Astrocyte (in vitro differentiated cells and primary cell): ENCODE measurements around the gene CHKA. TPM values are rescaled to one million over a fixed set of nuclear protein-coding genes. Genes with fewer than 3 reads are reported as not detected.

Source experiments
- DNase-seq: peaks from one replicate; pipeline ENCODE4 v3.0.0-alpha.2; 2010; ENCODE audit warnings: low read depth
- FAIRE-seq: peaks from 2 replicates; lab custom pipeline; 2011; peaks lifted over from hg19 to GRCh38; lab: Jason Lieb, UNC
- H2AFZ ChIP-seq: 2 replicates; pipeline ENCODE4 v1.6.0; 2012; ENCODE audit warnings: low read depth, low read length, inconsistent platforms
- H3K27ac ChIP-seq: 2 replicates; pipeline ENCODE4 v1.5.1; 2011; ENCODE audit warnings: low read depth, low read length, inconsistent platforms
- H3K27me3 ChIP-seq: 2 replicates; pipeline ENCODE4 v1.6.0; 2011; ENCODE audit warnings: low read length, inconsistent platforms; ENCODE audit not compliant: insufficient read depth
- H3K36me3 ChIP-seq: 2 replicates; pipeline ENCODE4 v1.5.1; 2011; ENCODE audit warnings: low read length, inconsistent platforms; ENCODE audit not compliant: insufficient read depth
- H3K4me1 ChIP-seq: 2 replicates; pipeline ENCODE4 v1.5.1; 2011; ENCODE audit warnings: low read length, inconsistent platforms; ENCODE audit not compliant: insufficient read depth
- H3K4me2 ChIP-seq: 2 replicates; pipeline ENCODE4 v1.6.0; 2012; ENCODE audit warnings: low read length, inconsistent platforms
- H3K4me3 ChIP-seq: 2 replicates; pipeline ENCODE4 v1.5.1; 2011; ENCODE audit warnings: low read depth, mild to moderate bottlenecking, low read length, inconsistent platforms; ENCODE audit not compliant: insufficient read depth
- H3K79me2 ChIP-seq: 2 replicates; pipeline ENCODE4 v1.6.0; 2012; ENCODE audit warnings: mild to moderate bottlenecking, low read length, inconsistent platforms; ENCODE audit not compliant: insufficient read depth
- H3K9ac ChIP-seq: 2 replicates; pipeline ENCODE4 v1.6.0; 2012; ENCODE audit warnings: mild to moderate bottlenecking, low read length, inconsistent platforms
- H3K9me3 ChIP-seq: 2 replicates; pipeline ENCODE4 v1.5.1; 2012; ENCODE audit warnings: low read depth, mild to moderate bottlenecking, low read length, inconsistent platforms; ENCODE audit not compliant: insufficient read depth
- H4K20me1 ChIP-seq: 2 replicates; pipeline ENCODE4 v1.6.0; 2012; ENCODE audit warnings: low read length, inconsistent platforms; ENCODE audit not compliant: insufficient read depth
- H3K27ac Mint-ChIP-seq: one replicate; pipeline ENCODE4 v1.8.0; 2021; ENCODE audit warnings: mild to moderate bottlenecking, mixed read lengths; ENCODE audit not compliant: unreplicated experiment
- H3K27me3 Mint-ChIP-seq: one replicate; pipeline ENCODE4 v1.8.0; 2021; ENCODE audit warnings: low read depth, mixed read lengths; ENCODE audit not compliant: unreplicated experiment
- H3K36me3 Mint-ChIP-seq: one replicate; pipeline ENCODE4 v1.8.0; 2021; ENCODE audit warnings: low read depth, mixed read lengths; ENCODE audit not compliant: unreplicated experiment
- H3K4me1 Mint-ChIP-seq: one replicate; pipeline ENCODE4 v1.8.0; 2021; ENCODE audit warnings: low read depth, mixed read lengths; ENCODE audit not compliant: unreplicated experiment
- H3K4me3 Mint-ChIP-seq: one replicate; pipeline ENCODE4 v1.8.0; 2021; ENCODE audit warnings: mild to moderate bottlenecking, moderate library complexity, mixed read lengths; ENCODE audit not compliant: unreplicated experiment
- H3K9me3 Mint-ChIP-seq: one replicate; pipeline ENCODE4 v1.8.0; 2021; ENCODE audit warnings: mild to moderate bottlenecking, mixed read lengths; ENCODE audit not compliant: unreplicated experiment
- EZH2 ChIP-seq: IDR thresholded peaks from 2 replicates; pipeline ENCODE4 v1.6.1; 2012; ENCODE audit warnings: mild to moderate bottlenecking, low read length, inconsistent platforms; ENCODE audit not compliant: insufficient read depth
- total RNA-seq: library from RNA; stranded (reverse); gene quantifications from 2 replicates; pipeline ENCODE4 v1.2.1, GENCODE V29; 2021
- TF ChIP-seq, protein P1 (sequence below): IDR thresholded peaks from 2 replicates; pipeline ENCODE4 v1.5.1; 2011; ENCODE audit warnings: low read depth, mild to moderate bottlenecking, inconsistent platforms, low read length, moderate library complexity; ENCODE audit not compliant: insufficient read depth

CHKA gene
- total RNA-seq, 1 donor from 2014 or later: 37.7 TPM

DNA sequence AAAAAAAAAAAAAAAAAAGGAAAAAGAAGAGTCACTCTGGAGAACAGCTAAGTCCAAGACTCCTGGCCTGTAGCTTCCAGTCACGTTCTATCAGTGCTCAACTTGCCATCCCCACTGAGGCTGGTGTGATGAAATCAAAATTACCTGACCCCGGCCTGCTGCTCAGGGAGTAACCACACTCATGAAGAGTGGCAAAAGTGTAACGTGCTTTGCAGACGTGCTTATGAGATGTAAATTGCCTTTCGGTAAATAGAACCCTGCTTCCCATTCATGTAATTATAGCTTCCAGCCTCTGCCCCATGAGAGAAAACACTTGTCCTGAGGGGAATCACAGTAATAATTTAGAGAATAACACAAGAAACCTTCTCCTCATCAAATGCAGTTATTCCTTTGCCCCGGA lies 28.2 kb upstream of the CHKA start:
- H2AFZ ChIP-seq: no peak overlapping the region
- H4K20me1 ChIP-seq: no peaks in the 10 kb centered on the region
- H3K9me3 ChIP-seq: no peaks in the 10 kb centered on the region
- no peaks in the 10 kb centered on the region for H3K36me3 ChIP-seq
- H3K27ac Mint-ChIP-seq: no peak overlapping the region
- FAIRE-seq: no peak
- H3K27ac ChIP-seq: no peak overlapping the region
- no peak overlapping the region for H3K9ac ChIP-seq
- no peak for DNase-seq
- no peak overlapping the region for H3K4me2 ChIP-seq
- no peak overlapping the region for H3K4me3 Mint-ChIP-seq
- H3K4me1 ChIP-seq: peaks cover 10% of the 10 kb centered on the region
- H3K27me3 ChIP-seq: no peaks in the 10 kb centered on the region
- TF ChIP-seq, protein P1, sequence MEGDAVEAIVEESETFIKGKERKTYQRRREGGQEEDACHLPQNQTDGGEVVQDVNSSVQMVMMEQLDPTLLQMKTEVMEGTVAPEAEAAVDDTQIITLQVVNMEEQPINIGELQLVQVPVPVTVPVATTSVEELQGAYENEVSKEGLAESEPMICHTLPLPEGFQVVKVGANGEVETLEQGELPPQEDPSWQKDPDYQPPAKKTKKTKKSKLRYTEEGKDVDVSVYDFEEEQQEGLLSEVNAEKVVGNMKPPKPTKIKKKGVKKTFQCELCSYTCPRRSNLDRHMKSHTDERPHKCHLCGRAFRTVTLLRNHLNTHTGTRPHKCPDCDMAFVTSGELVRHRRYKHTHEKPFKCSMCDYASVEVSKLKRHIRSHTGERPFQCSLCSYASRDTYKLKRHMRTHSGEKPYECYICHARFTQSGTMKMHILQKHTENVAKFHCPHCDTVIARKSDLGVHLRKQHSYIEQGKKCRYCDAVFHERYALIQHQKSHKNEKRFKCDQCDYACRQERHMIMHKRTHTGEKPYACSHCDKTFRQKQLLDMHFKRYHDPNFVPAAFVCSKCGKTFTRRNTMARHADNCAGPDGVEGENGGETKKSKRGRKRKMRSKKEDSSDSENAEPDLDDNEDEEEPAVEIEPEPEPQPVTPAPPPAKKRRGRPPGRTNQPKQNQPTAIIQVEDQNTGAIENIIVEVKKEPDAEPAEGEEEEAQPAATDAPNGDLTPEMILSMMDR: no peak
- TF ChIP-seq EZH2: no peak
- H3K4me1 Mint-ChIP-seq: no peaks in the 10 kb centered on the region
- H3K4me3 ChIP-seq: no peak overlapping the region
- no peaks in the 10 kb centered on the region for H3K79me2 ChIP-seq
- H3K36me3 Mint-ChIP-seq: no peaks in the 10 kb centered on the region
- H3K27me3 Mint-ChIP-seq: peaks cover 8% of the 10 kb centered on the region
- no peaks in the 10 kb centered on the region for H3K9me3 Mint-ChIP-seq

DNA sequence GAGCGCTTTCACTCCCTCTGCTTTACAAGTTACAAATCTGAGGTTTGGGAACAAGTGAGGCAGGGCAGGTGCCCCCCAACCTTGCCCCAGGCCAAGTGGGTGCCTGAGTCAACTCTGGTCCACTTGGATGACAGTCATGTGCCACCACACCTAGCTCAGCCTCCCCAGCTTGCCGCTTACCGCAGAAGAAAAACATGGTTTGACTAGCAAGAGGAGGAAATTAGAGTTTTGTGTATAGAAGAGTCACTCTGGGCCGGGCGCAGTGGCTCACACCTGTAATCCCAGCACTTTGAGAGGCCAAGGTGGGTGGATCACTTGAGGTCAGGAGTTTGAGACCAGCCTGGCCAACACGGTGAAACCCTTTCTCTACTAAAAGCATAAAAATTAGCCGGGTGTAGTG lies 27.7 kb upstream of the CHKA start:
- no peak overlapping the region for H3K27ac ChIP-seq
- H3K79me2 ChIP-seq: no peaks in the 10 kb centered on the region
- H3K4me3 Mint-ChIP-seq: no peak overlapping the region
- peaks cover 8% of the 10 kb centered on the region for H3K27me3 Mint-ChIP-seq
- H3K9me3 ChIP-seq: no peaks in the 10 kb centered on the region
- TF ChIP-seq, protein P1: no peak
- TF ChIP-seq EZH2: no peak
- H3K4me3 ChIP-seq: no peak overlapping the region
- no peaks in the 10 kb centered on the region for H3K4me1 Mint-ChIP-seq
- FAIRE-seq (no peak), DNase-seq (no peak)
- H2AFZ ChIP-seq: no peak overlapping the region
- H3K9ac ChIP-seq: no peak overlapping the region
- no peaks in the 10 kb centered on the region for H3K9me3 Mint-ChIP-seq
- H3K36me3 Mint-ChIP-seq: no peaks in the 10 kb centered on the region
- no peaks in the 10 kb centered on the region for H3K36me3 ChIP-seq
- H4K20me1 ChIP-seq: no peaks in the 10 kb centered on the region
- peaks cover 10% of the 10 kb centered on the region for H3K4me1 ChIP-seq
- H3K4me2 ChIP-seq: no peak overlapping the region
- H3K27me3 ChIP-seq: no peaks in the 10 kb centered on the region
- no peak overlapping the region for H3K27ac Mint-ChIP-seq

DNA sequence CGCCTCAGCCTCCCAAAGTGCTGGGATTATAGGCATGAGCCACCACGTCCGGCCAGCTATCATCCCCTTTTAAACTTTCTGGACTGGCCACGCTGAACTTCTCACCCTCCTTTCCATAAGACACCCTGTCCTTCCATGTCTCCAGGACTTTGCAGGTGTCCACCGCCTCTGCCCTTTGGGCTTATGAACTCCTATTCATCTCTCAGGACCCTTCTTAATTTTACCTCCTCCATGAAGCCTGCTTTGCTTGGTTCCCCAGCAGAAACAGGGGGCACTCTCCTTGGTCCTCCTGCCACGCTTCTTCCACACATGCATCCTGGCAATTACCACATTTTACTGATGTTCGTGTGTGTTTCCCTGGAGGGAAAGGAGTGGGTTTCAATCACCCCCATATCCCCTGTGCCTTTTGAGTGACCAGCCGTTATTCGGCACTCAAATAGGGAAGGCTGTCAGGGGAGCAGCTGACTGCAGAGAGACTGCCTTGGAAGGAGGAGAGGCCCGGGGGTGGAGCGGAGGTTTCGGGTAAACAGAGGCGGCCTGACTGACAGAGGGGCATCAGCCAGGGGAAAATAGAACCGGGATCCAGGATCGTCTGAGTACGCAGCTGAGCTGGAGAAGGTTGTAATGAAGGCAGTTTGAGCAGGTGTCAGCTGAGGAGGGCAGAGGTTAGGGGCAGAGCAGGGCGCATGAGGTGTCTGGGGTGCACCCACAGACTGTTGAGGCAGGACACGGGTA lies 27.1 kb upstream of the CHKA start:
- Histone ChIP-seq H3K27ac (no peak overlapping the region), H3K36me3 (no peaks in the 10 kb centered on the region), H3K9ac (no peak overlapping the region), H3K27me3 (no peaks in the 10 kb centered on the region), H2AFZ (no peak overlapping the region), H3K4me2 (no peak overlapping the region), H3K4me1 (peaks cover 10% of the 10 kb centered on the region), H3K4me3 (no peak overlapping the region), H4K20me1 (no peaks in the 10 kb centered on the region), H3K79me2 (no peaks in the 10 kb centered on the region), H3K9me3 (no peaks in the 10 kb centered on the region)
- TF ChIP-seq, protein P1: no peak
- no peak for TF ChIP-seq EZH2
- Mint-ChIP-seq H3K27ac (no peak overlapping the region), H3K4me3 (no peak overlapping the region), H3K9me3 (no peaks in the 10 kb centered on the region), H3K4me1 (no peaks in the 10 kb centered on the region), H3K36me3 (no peaks in the 10 kb centered on the region), H3K27me3 (peaks cover 8% of the 10 kb centered on the region)
- FAIRE-seq (no peak), DNase-seq (no peak)
